ENCODE results near the gene DKK3. TPM values are rescaled to one million over a fixed set of nuclear protein-coding genes. Genes with fewer than 3 reads are reported as not detected.

The DKK3 gene
- total RNA-seq, 1 donor from 2014 or later, result 307 TPM

DNA sequence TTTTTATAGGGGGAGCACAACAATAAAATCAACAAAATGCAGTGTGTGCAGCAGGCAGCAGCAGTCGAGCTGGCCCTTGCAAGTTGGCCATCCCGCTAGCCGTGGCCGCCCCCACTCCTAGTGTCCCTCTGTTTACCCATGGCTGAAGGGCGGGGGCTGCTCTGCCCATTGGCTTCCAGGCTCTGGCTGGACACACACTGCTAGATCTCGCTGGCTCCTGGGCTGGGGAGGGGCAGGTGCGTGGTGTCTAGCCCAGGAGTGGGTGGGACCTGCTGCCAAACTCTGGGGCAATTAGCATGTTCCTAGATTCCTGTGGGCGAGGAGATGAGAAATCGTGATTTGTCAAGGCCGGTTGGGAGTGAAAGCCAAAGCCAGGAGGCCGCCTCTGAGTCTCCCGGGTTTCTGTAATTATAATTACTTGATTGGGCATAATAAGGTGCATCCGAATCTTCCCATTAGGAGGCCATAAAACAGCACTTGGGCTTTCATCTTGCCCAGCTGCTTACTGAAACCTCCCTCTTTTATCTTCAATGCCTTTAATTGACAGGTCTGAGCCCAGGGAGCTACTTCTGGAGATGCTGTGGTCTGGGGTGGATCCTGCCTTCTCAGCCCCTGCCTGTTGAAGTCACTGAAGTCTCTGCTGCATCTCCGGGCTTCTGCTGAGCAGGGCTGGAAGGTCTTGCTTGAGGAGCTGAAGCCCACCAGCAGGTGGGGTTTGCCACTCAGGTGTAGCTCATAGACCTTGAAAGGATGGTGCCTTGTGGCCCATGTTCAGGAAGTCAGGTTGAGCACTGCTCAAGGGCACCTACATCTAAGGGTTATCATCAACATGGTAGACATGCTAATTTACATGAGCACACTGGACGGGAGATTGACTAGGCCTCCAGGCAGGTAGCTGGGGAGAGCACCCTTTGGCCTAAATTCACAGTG, 44.5 kb upstream of the DKK3 start:
- no peak overlapping the region for H3K4me3 Mint-ChIP-seq (ENCODE audit: unreplicated experiment)
- FAIRE-seq, result no peak
- H3K27ac ChIP-seq (ENCODE audit: low read depth, low read length), result no peak overlapping the region
- H3K9me3 ChIP-seq (ENCODE audit: insufficient read depth, low read depth, low read length), result no peaks in the 10 kb centered on the region
- TF ChIP-seq, protein P1, sequence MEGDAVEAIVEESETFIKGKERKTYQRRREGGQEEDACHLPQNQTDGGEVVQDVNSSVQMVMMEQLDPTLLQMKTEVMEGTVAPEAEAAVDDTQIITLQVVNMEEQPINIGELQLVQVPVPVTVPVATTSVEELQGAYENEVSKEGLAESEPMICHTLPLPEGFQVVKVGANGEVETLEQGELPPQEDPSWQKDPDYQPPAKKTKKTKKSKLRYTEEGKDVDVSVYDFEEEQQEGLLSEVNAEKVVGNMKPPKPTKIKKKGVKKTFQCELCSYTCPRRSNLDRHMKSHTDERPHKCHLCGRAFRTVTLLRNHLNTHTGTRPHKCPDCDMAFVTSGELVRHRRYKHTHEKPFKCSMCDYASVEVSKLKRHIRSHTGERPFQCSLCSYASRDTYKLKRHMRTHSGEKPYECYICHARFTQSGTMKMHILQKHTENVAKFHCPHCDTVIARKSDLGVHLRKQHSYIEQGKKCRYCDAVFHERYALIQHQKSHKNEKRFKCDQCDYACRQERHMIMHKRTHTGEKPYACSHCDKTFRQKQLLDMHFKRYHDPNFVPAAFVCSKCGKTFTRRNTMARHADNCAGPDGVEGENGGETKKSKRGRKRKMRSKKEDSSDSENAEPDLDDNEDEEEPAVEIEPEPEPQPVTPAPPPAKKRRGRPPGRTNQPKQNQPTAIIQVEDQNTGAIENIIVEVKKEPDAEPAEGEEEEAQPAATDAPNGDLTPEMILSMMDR (IDR thresholded peaks at IDR 0.05; ENCODE audit: insufficient read depth, low read depth, low read length), result no peak
- no peak for TF ChIP-seq EZH2 (IDR thresholded peaks at IDR 0.05; ENCODE audit: insufficient read depth, low read length)
- no peaks in the 10 kb centered on the region for H3K27me3 Mint-ChIP-seq (ENCODE audit: low read depth, unreplicated experiment)
- H3K79me2 ChIP-seq (ENCODE audit: insufficient read depth, low read length), result no peaks in the 10 kb centered on the region
- peaks cover 3% of the 10 kb centered on the region for H3K36me3 Mint-ChIP-seq (ENCODE audit: low read depth, unreplicated experiment)
- peaks cover 1% of the 10 kb centered on the region for H3K9me3 Mint-ChIP-seq (ENCODE audit: unreplicated experiment)
- H4K20me1 ChIP-seq (ENCODE audit: insufficient read depth, low read length), result no peaks in the 10 kb centered on the region
- no peak for DNase-seq (ENCODE audit: low read depth)
- H3K4me2 ChIP-seq (ENCODE audit: low read length), result no peak overlapping the region
- no peaks in the 10 kb centered on the region for H3K36me3 ChIP-seq (ENCODE audit: insufficient read depth, low read length)
- peaks cover 3% of the 10 kb centered on the region for H3K4me1 ChIP-seq (ENCODE audit: insufficient read depth, low read length)
- H3K9ac ChIP-seq (ENCODE audit: low read length), result no peak overlapping the region
- H3K27ac Mint-ChIP-seq (ENCODE audit: unreplicated experiment), result no peak overlapping the region
- no peak overlapping the region for H3K4me3 ChIP-seq (ENCODE audit: insufficient read depth, low read depth, low read length)
- H3K4me1 Mint-ChIP-seq (ENCODE audit: low read depth, unreplicated experiment), result peaks cover 12% of the 10 kb centered on the region
- no peaks in the 10 kb centered on the region for H3K27me3 ChIP-seq (ENCODE audit: insufficient read depth, low read length)
- no peak overlapping the region for H2AFZ ChIP-seq (ENCODE audit: low read depth, low read length)

DNA sequence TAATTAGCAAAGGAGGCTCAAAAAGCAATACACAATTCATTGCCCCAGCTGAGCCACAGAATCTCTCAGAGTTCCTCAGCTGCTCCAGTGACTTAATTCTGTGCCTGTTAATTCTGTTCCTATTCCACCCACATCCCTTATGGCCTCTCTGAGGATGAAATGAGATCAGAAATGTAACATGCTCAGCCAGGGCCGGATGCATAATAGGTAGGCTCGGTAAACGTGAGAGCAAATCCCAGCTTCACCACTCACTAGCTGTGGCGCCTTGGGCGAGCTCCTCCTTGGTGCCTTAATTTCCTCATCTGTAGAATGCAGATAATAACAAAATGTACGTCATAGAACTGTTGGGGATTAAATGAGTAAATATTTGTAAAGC, 42.8 kb upstream of the DKK3 start:
- peaks cover 1% of the 10 kb centered on the region for H3K9me3 Mint-ChIP-seq (ENCODE audit: unreplicated experiment)
- Histone ChIP-seq H3K79me2 (ENCODE audit: insufficient read depth, low read length) (no peaks in the 10 kb centered on the region), H3K9me3 (ENCODE audit: insufficient read depth, low read depth, low read length) (no peaks in the 10 kb centered on the region), H4K20me1 (ENCODE audit: insufficient read depth, low read length) (no peaks in the 10 kb centered on the region), H3K4me3 (ENCODE audit: insufficient read depth, low read depth, low read length) (no peak overlapping the region), H3K4me1 (ENCODE audit: insufficient read depth, low read length) (peaks cover 13% of the 10 kb centered on the region), H3K27me3 (ENCODE audit: insufficient read depth, low read length) (no peaks in the 10 kb centered on the region), H3K9ac (ENCODE audit: low read length) (no peak overlapping the region), H3K27ac (ENCODE audit: low read depth, low read length) (no peak overlapping the region), H3K4me2 (ENCODE audit: low read length) (no peak overlapping the region), H2AFZ (ENCODE audit: low read depth, low read length) (no peak overlapping the region), H3K36me3 (ENCODE audit: insufficient read depth, low read length) (no peaks in the 10 kb centered on the region)
- FAIRE-seq (no peak), DNase-seq (ENCODE audit: low read depth) (no peak)
- no peaks in the 10 kb centered on the region for H3K27me3 Mint-ChIP-seq (ENCODE audit: low read depth, unreplicated experiment)
- no peak overlapping the region for H3K4me3 Mint-ChIP-seq (ENCODE audit: unreplicated experiment)
- no peaks in the 10 kb centered on the region for H3K36me3 Mint-ChIP-seq (ENCODE audit: low read depth, unreplicated experiment)
- no peak for TF ChIP-seq EZH2 (IDR thresholded peaks at IDR 0.05; ENCODE audit: insufficient read depth, low read length)
- TF ChIP-seq, protein P1 (IDR thresholded peaks at IDR 0.05; ENCODE audit: insufficient read depth, low read depth, low read length), result no peak
- H3K4me1 Mint-ChIP-seq (ENCODE audit: low read depth, unreplicated experiment), result peaks cover 16% of the 10 kb centered on the region
- H3K27ac Mint-ChIP-seq (ENCODE audit: unreplicated experiment), result no peak overlapping the region
